Ectodermal cell (in vitro differentiated cells): ENCODE measurements around the gene KCNK18.
"Not testable (repeated sequence)": the region's sequence is repeated elsewhere in the genome, so short reads cannot be mapped to it uniquely, and the experiment has no call there.

ENCODE experiments used
- H3K27ac ChIP-seq: 2 replicates; pipeline ENCODE4 v1.7.0; 2013; ENCODE audit warnings: mild to moderate bottlenecking, low read depth, low read length; ENCODE audit not compliant: insufficient read depth, poor library complexity, severe bottlenecking
- H3K27me3 ChIP-seq: 2 replicates; pipeline ENCODE4 v1.7.0; 2013; ENCODE audit warnings: mild to moderate bottlenecking, low read length; ENCODE audit not compliant: insufficient read depth, control insufficient read depth, poor library complexity, severe bottlenecking
- H3K36me3 ChIP-seq: one replicate; pipeline ENCODE4 v1.7.0; 2013; ENCODE audit warnings: low read length; ENCODE audit not compliant: control insufficient read depth, insufficient read depth
- H3K4me1 ChIP-seq: one replicate; pipeline ENCODE4 v1.7.0; 2013; ENCODE audit warnings: low read length; ENCODE audit not compliant: control insufficient read depth, insufficient read depth
- H3K4me3 ChIP-seq: 2 replicates; pipeline ENCODE4 v1.7.0; 2013; ENCODE audit warnings: low read depth, low read length, control low read depth; ENCODE audit not compliant: insufficient read depth
- H3K9me3 ChIP-seq: 2 replicates; pipeline ENCODE4 v1.7.0; 2013; ENCODE audit warnings: mild to moderate bottlenecking, low read length, moderate library complexity; ENCODE audit not compliant: control insufficient read depth
- WGBS, 2 experiments: methylation state at CpG; one replicate each; pipeline ENCODE4 v1.1.7; 2013; ENCODE audit warnings: missing lambda C conversion rate in 2 of 2; 5-methylcytosine and 5-hydroxymethylcytosine counted together

The KCNK18 gene

GRCh38 chr10:117218654-117219053 lies 21.4 kb downstream of the KCNK18 start:
- Histone ChIP-seq H3K4me3 (no peak overlapping the region), H3K9me3 (no peaks in the 10 kb centered on the region), H3K27me3 (peaks cover 45% of the 10 kb centered on the region), H3K36me3 (no peaks in the 10 kb centered on the region), H3K4me1 (peaks cover 10% of the 10 kb centered on the region), H3K27ac (no peak overlapping the region)
- 83 to 89% methylated on average over 8 of the region's 8 CpGs for WGBS, 2 experiments

GRCh38 chr10:117221156-117221711 lies 23.9 kb downstream of the KCNK18 start:
- peaks cover 26% of the 10 kb centered on the region for H3K27me3 ChIP-seq
- no peaks in the 10 kb centered on the region for H3K9me3 ChIP-seq
- H3K27ac ChIP-seq, result no peak overlapping the region
- 61 to 62% methylated on average over 10 of the region's 10 CpGs for WGBS, 2 experiments
- H3K4me3 ChIP-seq, result no peak overlapping the region
- peaks cover 19% of the 10 kb centered on the region for H3K4me1 ChIP-seq
- H3K36me3 ChIP-seq, result no peaks in the 10 kb centered on the region

- Histone ChIP-seq H3K9me3 (no peaks in the 10 kb centered on the region), H3K27ac (no peak overlapping the region), H3K4me1 (peaks cover 19% of the 10 kb centered on the region), H3K36me3 (no peaks in the 10 kb centered on the region), H3K4me3 (no peak overlapping the region), H3K27me3 (peaks cover 13% of the 10 kb centered on the region)
- WGBS, 2 experiments, result 92 to 95% methylated on average over 5 of the region's 5 CpGs
These were observed 25.3 kb downstream of the KCNK18 start for GRCh38 chr10:117222552-117222951.

GRCh38 chr10:117222976-117223692 lies 25.8 kb downstream of the KCNK18 start:
- Histone ChIP-seq H3K27ac (no peak overlapping the region), H3K36me3 (no peaks in the 10 kb centered on the region), H3K27me3 (peaks cover 8% of the 10 kb centered on the region), H3K4me1 (peaks cover 19% of the 10 kb centered on the region), H3K4me3 (no peak overlapping the region), H3K9me3 (no peaks in the 10 kb centered on the region)
- WGBS, 2 experiments, result 50 to 62% methylated on average over 4 of the region's 4 CpGs

GRCh38 chr10:117223693-117224430 lies 26.6 kb downstream of the KCNK18 start:
- H3K9me3 ChIP-seq, result no peaks in the 10 kb centered on the region
- 91% methylated on average over 7 of the region's 7 CpGs for WGBS, 2 experiments
- H3K4me1 ChIP-seq, result peaks cover 19% of the 10 kb centered on the region
- no peak overlapping the region for H3K27ac ChIP-seq
- peaks cover 2% of the 10 kb centered on the region for H3K27me3 ChIP-seq
- H3K4me3 ChIP-seq, result no peak overlapping the region
- H3K36me3 ChIP-seq, result no peaks in the 10 kb centered on the region

- Histone ChIP-seq H3K27me3 (no peaks in the 10 kb centered on the region), H3K4me1 (peaks cover 19% of the 10 kb centered on the region), H3K27ac (no peak overlapping the region), H3K9me3 (no peaks in the 10 kb centered on the region), H3K4me3 (no peak overlapping the region), H3K36me3 (no peaks in the 10 kb centered on the region)
- 88 to 90% methylated on average over 3 of the region's 3 CpGs for WGBS, 2 experiments
These were observed 27.6 kb downstream of the KCNK18 start for GRCh38 chr10:117224881-117225280.

- no peaks in the 10 kb centered on the region for H3K27me3 ChIP-seq
- H3K4me1 ChIP-seq, result peaks cover 12% of the 10 kb centered on the region
- WGBS, 2 experiments, result 48 to 56% methylated on average over 7 to 10 of the region's 10 CpGs
These were observed 29.6 kb downstream of the KCNK18 start for GRCh38 chr10:117226813-117227451.

GRCh38 chr10:117228210-117228609 lies 30.9 kb downstream of the KCNK18 start:
- no peaks in the 10 kb centered on the region for H3K9me3 ChIP-seq
- H3K36me3 ChIP-seq, result no peaks in the 10 kb centered on the region
- H3K27ac ChIP-seq, result no peak overlapping the region
- H3K4me1 ChIP-seq, result peaks cover 9% of the 10 kb centered on the region
- no peaks in the 10 kb centered on the region for H3K27me3 ChIP-seq
- no peak overlapping the region for H3K4me3 ChIP-seq

More at GRCh38 chr10:117226813-117227451, 29.6 kb downstream of the KCNK18 start:
- H3K36me3 ChIP-seq, result no peaks in the 10 kb centered on the region
- no peaks in the 10 kb centered on the region for H3K9me3 ChIP-seq
- H3K4me3 ChIP-seq, result no peak overlapping the region
- no peak overlapping the region for H3K27ac ChIP-seq

GRCh38 chr10:117230107-117230506 lies 32.8 kb downstream of the KCNK18 start:
- H3K27ac ChIP-seq, H3K4me3 ChIP-seq, H3K9me3 ChIP-seq, H3K36me3 ChIP-seq, H3K4me1 ChIP-seq, H3K27me3 ChIP-seq: not testable (repeated sequence)
- 89 to 94% methylated on average over 4 of the region's 4 CpGs for WGBS, 2 experiments

GRCh38 chr10:117237401-117237991 lies 40.2 kb downstream of the KCNK18 start:
- H3K4me1 ChIP-seq, result no peaks in the 10 kb centered on the region
- WGBS, 2 experiments, result 87 to 93% methylated on average over 5 of the region's 5 CpGs
- no peak overlapping the region for H3K4me3 ChIP-seq
- H3K27me3 ChIP-seq, result peaks cover 35% of the 10 kb centered on the region
- H3K27ac ChIP-seq, result no peak overlapping the region
- H3K36me3 ChIP-seq, result no peaks in the 10 kb centered on the region
- no peaks in the 10 kb centered on the region for H3K9me3 ChIP-seq
